HepG2 (cell line): ENCODE measurements around the gene SLC10A1. TPM values are rescaled to one million over a fixed set of nuclear protein-coding genes. Genes with fewer than 3 reads are reported as not detected.

ENCODE experiments used
- ADNP ChIP-seq: sonication (generic); formaldehyde crosslinking; IDR thresholded peaks from 2 replicates; pipeline ENCODE4 v1.4.0; 2020; ENCODE audit warnings: missing genetic modification reagents
- CEBPG ChIP-seq: IDR thresholded peaks from 2 replicates; pipeline ENCODE4 v1.6.1; 2016
- CHD2 ChIP-seq: IDR thresholded peaks from 2 replicates; pipeline ENCODE4 v1.6.1; 2011; ENCODE audit warnings: low read depth, low read length, improper control_type of control experiment
- GTF3A ChIP-seq: sonication (generic); formaldehyde crosslinking; conservative IDR thresholded peaks from 2 replicates; pipeline ENCODE4 v1.4.0; 2020; ENCODE audit warnings: mild to moderate bottlenecking, missing genetic modification reagents
- IKZF1 ChIP-seq: fragments of 450-650 bp; IDR thresholded peaks from 2 replicates; pipeline ENCODE4 v1.7.1; 2016
- MED8 ChIP-seq: sonication (generic); formaldehyde crosslinking; IDR thresholded peaks from 2 replicates; pipeline ENCODE4 v1.8.1; 2023; ENCODE audit warnings: mild to moderate bottlenecking, missing genetic modification reagents; ENCODE audit not compliant: insufficient replicate concordance
- NR0B2 ChIP-seq: sonication (generic); formaldehyde crosslinking; IDR thresholded peaks from 2 replicates; pipeline ENCODE4 v1.4.0; 2020; ENCODE audit warnings: mild to moderate bottlenecking, missing genetic modification reagents
- PAWR ChIP-seq: sonication (generic); formaldehyde crosslinking; IDR thresholded peaks from 2 replicates; pipeline ENCODE4 v1.4.0; 2020; ENCODE audit warnings: missing genetic modification reagents, mild to moderate bottlenecking, borderline replicate concordance
- PRDM15 ChIP-seq: sonication (generic); formaldehyde crosslinking; IDR thresholded peaks from 2 replicates; pipeline ENCODE4 v1.4.0; 2020; ENCODE audit warnings: missing genetic modification reagents
- RXRB ChIP-seq: IDR thresholded peaks from 2 replicates; pipeline ENCODE4 v1.6.1; 2016; ENCODE audit warnings: borderline replicate concordance, missing genetic modification reagents, missing compliant biosample characterization
- SMC3 ChIP-seq: IDR thresholded peaks from 2 replicates; pipeline ENCODE4 v1.6.1; 2011; ENCODE audit warnings: low read length, improper control_type of control experiment
- ZNF124 ChIP-seq: sonication (generic); formaldehyde crosslinking; IDR thresholded peaks from 2 replicates; pipeline ENCODE4 v1.4.0; 2020; ENCODE audit warnings: missing genetic modification reagents
- ZNF256 ChIP-seq: sonication (generic); formaldehyde crosslinking; conservative IDR thresholded peaks from 2 replicates; pipeline ENCODE4 v1.4.0; 2020; ENCODE audit warnings: missing genetic modification reagents
- ZNF598 ChIP-seq: sonication (generic); formaldehyde crosslinking; IDR thresholded peaks from 2 replicates; pipeline ENCODE4 v1.5.1; 2020; ENCODE audit warnings: mild to moderate bottlenecking, missing genetic modification reagents, borderline replicate concordance
- polyA plus RNA-seq, 8 experiments: library from polyadenylated mRNA; depleted of rRNA in 3 of 8; stranded (reverse) in 7 of 8; unstranded in 1 of 8; fragments of >200 nt; fragmentation: Illumina TruSeq in 4 of 8; extraction: Trizol in 4 of 8; gene quantifications; 2 replicates each; pipeline versions ENCODE4 v1.2.1 to v1.2.3, GENCODE V29; 2011 to 2016; ENCODE audit warnings: low read depth in 4 of 8, missing spikeins in 1 of 8, mixed read lengths in 1 of 8; ENCODE audit not compliant: insufficient read depth in 1 of 8
- total RNA-seq, 5 experiments: library from RNA; depleted of rRNA; stranded (reverse); fragments of >200 nt; fragmentation: Illumina TruSeq; extraction: Trizol; gene quantifications; 2 replicates each; pipeline ENCODE4 v1.2.3, GENCODE V29; 2016; ENCODE audit warnings: low read depth in 1 of 5
- TF ChIP-seq, protein P1 (sequence below): sonication (generic); formaldehyde crosslinking; IDR thresholded peaks from 2 replicates; pipeline ENCODE4 v1.4.0; 2020; ENCODE audit warnings: missing genetic modification reagents, borderline replicate concordance
- TF ChIP-seq, protein P2 (sequence below): sonication (generic); formaldehyde crosslinking; IDR thresholded peaks from 2 replicates; pipeline ENCODE4 v1.5.0; 2020; ENCODE audit warnings: mild to moderate bottlenecking, missing genetic modification reagents
- TF ChIP-seq, protein P3 (sequence below): IDR thresholded peaks from 2 replicates; pipeline ENCODE4 v1.6.1; 2016; ENCODE audit warnings: low read depth, missing genetic modification reagents, missing compliant biosample characterization

The SLC10A1 gene
- total and polyA plus RNA-seq, 2 of the 13 experiments (the other 11 are each of a cell fraction or from before 2014, with no cell fraction given) = 0.17 TPM; not detected in 1

GRCh38 chr14:69767369-69767999 is 29.6 kb downstream of the SLC10A1 start (continued):
- TF ChIP-seq PRDM15 (CRISPR knock-in tag) = no peak
- TF ChIP-seq CHD2 = peak; percentile 92
- TF ChIP-seq GTF3A (CRISPR knock-in tag) = no peak
- TF ChIP-seq ZNF124 (CRISPR knock-in tag) = 0 out of 2 replicates have a peak, but pooled peaks have one; percentile 1
- TF ChIP-seq, protein P1, sequence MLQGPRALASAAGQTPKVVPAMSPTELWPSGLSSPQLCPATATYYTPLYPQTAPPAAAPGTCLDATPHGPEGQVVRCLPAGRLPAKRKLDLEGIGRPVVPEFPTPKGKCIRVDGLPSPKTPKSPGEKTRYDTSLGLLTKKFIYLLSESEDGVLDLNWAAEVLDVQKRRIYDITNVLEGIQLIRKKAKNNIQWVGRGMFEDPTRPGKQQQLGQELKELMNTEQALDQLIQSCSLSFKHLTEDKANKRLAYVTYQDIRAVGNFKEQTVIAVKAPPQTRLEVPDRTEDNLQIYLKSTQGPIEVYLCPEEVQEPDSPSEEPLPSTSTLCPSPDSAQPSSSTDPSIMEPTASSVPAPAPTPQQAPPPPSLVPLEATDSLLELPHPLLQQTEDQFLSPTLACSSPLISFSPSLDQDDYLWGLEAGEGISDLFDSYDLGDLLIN (CRISPR knock-in tag) = no peak
- TF ChIP-seq PAWR (CRISPR knock-in tag) = no peak
- no peak for TF ChIP-seq ZNF598 (CRISPR knock-in tag)
- TF ChIP-seq SMC3 = no peak
- TF ChIP-seq ZNF256 (CRISPR knock-in tag) = no peak
- no peak; the same call in 1 of the 2 replicates for TF ChIP-seq NR0B2 (CRISPR knock-in tag)
- TF ChIP-seq MED8 (CRISPR knock-in tag) = no peak
- no peak for TF ChIP-seq CEBPG (CRISPR knock-in tag)
- no peak for TF ChIP-seq ADNP (CRISPR knock-in tag)
- TF ChIP-seq, protein P2, sequence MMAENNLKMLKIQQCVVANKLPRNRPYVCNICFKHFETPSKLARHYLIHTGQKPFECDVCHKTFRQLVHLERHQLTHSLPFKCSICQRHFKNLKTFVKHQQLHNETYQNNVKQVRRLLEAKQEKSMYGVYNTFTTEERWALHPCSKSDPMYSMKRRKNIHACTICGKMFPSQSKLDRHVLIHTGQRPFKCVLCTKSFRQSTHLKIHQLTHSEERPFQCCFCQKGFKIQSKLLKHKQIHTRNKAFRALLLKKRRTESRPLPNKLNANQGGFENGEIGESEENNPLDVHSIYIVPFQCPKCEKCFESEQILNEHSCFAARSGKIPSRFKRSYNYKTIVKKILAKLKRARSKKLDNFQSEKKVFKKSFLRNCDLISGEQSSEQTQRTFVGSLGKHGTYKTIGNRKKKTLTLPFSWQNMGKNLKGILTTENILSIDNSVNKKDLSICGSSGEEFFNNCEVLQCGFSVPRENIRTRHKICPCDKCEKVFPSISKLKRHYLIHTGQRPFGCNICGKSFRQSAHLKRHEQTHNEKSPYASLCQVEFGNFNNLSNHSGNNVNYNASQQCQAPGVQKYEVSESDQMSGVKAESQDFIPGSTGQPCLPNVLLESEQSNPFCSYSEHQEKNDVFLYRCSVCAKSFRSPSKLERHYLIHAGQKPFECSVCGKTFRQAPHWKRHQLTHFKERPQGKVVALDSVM (CRISPR knock-in tag) = no peak
- TF ChIP-seq IKZF1 = no peak
- TF ChIP-seq RXRB (CRISPR knock-in tag) = no peak
- TF ChIP-seq, protein P3, sequence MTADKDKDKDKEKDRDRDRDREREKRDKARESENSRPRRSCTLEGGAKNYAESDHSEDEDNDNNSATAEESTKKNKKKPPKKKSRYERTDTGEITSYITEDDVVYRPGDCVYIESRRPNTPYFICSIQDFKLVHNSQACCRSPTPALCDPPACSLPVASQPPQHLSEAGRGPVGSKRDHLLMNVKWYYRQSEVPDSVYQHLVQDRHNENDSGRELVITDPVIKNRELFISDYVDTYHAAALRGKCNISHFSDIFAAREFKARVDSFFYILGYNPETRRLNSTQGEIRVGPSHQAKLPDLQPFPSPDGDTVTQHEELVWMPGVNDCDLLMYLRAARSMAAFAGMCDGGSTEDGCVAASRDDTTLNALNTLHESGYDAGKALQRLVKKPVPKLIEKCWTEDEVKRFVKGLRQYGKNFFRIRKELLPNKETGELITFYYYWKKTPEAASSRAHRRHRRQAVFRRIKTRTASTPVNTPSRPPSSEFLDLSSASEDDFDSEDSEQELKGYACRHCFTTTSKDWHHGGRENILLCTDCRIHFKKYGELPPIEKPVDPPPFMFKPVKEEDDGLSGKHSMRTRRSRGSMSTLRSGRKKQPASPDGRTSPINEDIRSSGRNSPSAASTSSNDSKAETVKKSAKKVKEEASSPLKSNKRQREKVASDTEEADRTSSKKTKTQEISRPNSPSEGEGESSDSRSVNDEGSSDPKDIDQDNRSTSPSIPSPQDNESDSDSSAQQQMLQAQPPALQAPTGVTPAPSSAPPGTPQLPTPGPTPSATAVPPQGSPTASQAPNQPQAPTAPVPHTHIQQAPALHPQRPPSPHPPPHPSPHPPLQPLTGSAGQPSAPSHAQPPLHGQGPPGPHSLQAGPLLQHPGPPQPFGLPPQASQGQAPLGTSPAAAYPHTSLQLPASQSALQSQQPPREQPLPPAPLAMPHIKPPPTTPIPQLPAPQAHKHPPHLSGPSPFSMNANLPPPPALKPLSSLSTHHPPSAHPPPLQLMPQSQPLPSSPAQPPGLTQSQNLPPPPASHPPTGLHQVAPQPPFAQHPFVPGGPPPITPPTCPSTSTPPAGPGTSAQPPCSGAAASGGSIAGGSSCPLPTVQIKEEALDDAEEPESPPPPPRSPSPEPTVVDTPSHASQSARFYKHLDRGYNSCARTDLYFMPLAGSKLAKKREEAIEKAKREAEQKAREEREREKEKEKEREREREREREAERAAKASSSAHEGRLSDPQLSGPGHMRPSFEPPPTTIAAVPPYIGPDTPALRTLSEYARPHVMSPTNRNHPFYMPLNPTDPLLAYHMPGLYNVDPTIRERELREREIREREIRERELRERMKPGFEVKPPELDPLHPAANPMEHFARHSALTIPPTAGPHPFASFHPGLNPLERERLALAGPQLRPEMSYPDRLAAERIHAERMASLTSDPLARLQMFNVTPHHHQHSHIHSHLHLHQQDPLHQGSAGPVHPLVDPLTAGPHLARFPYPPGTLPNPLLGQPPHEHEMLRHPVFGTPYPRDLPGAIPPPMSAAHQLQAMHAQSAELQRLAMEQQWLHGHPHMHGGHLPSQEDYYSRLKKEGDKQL = 0 out of 2 replicates have a peak, but pooled peaks have one; percentile 23
